Measurements from ENCODE around the gene PBRM1. TPM values are rescaled to one million over a fixed set of nuclear protein-coding genes. Genes with fewer than 3 reads are reported as not detected.

The PBRM1 gene
- total and polyA plus RNA-seq, 2 of the 13 experiments (the other 11 are each of a cell fraction or from before 2014, with no cell fraction given): 10.9 to 33.2 TPM

- TF ChIP-seq NR2C2 (CRISPR knock-in tag; IDR thresholded peaks at IDR 0.05; ENCODE audit: borderline replicate concordance) (peak; percentile 87), SP4 (CRISPR knock-in tag; IDR thresholded peaks at IDR 0.05) (peak; percentile 18; the same call in 1 of the 2 replicates), JUN (CRISPR knock-in tag; IDR thresholded peaks at IDR 0.05) (peak; percentile 70; the same call in 1 of the 2 replicates), HOXA3 (CRISPR knock-in tag; IDR thresholded peaks at IDR 0.05) (peak; percentile 72), ARNTL (CRISPR knock-in tag; IDR thresholded peaks at IDR 0.05) (peak; percentile 97), ETS1 (CRISPR knock-in tag; IDR thresholded peaks at IDR 0.05) (no peak), ZNF207 (IDR thresholded peaks at IDR 0.05; ENCODE audit: borderline replicate concordance) (no peak), JDP2 (CRISPR knock-in tag; IDR thresholded peaks at IDR 0.05; ENCODE audit: borderline replicate concordance) (no peak), DNMT3B (CRISPR knock-in tag; conservative IDR thresholded peaks at IDR 0.05) (peak; percentile 80; the same call in 1 of the 2 replicates), NPAS2 (CRISPR knock-in tag; IDR thresholded peaks at IDR 0.05; ENCODE audit: borderline replicate concordance) (no peak), PHF8 (CRISPR knock-in tag; IDR thresholded peaks at IDR 0.05) (peak; percentile 47; the same call in 1 of the 2 replicates), GTF2F1 (IDR thresholded peaks at IDR 0.05; ENCODE audit: low read length) (no peak), HOXA5 (CRISPR knock-in tag; IDR thresholded peaks at IDR 0.05) (peak; percentile 69; the same call in 1 of the 2 replicates), SMAD1 (CRISPR knock-in tag; IDR thresholded peaks at IDR 0.05; ENCODE audit: borderline replicate concordance, low read depth) (peak; percentile 75; the same call in 1 of the 2 replicates), THAP9 (CRISPR knock-in tag; IDR thresholded peaks at IDR 0.05; ENCODE audit: borderline replicate concordance) (no peak; the same call in 1 of the 2 replicates), ZNF503 (CRISPR knock-in tag; IDR thresholded peaks at IDR 0.05) (peak; percentile 96), ZNF282 (IDR thresholded peaks at IDR 0.05; ENCODE audit: partially characterized antibody) (no peak), ZBTB20 (CRISPR knock-in tag; IDR thresholded peaks at IDR 0.05; ENCODE audit: borderline replicate concordance, low read depth) (peak; percentile 31; the same call in 1 of the 2 replicates), ZNF747 (CRISPR knock-in tag; IDR thresholded peaks at IDR 0.05; ENCODE audit: borderline replicate concordance) (0 out of 2 replicates have a peak, but pooled peaks have one; percentile 14), SP5 (CRISPR knock-in tag; IDR thresholded peaks at IDR 0.05; ENCODE audit: borderline replicate concordance, low read depth) (peak; percentile 75), ZBTB21 (CRISPR knock-in tag; IDR thresholded peaks at IDR 0.05) (peak; percentile 56; the same call in 1 of the 2 replicates), ZNF580 (CRISPR knock-in tag; IDR thresholded peaks at IDR 0.05; ENCODE audit: borderline replicate concordance, low read depth) (no peak), ZNF614 (CRISPR knock-in tag; IDR thresholded peaks at IDR 0.05; ENCODE audit: borderline replicate concordance) (peak; percentile 29; the same call in 1 of the 2 replicates), ZNF772 (CRISPR knock-in tag; IDR thresholded peaks at IDR 0.05) (0 out of 2 replicates have a peak, but pooled peaks have one; percentile 56)
Measured at GRCh38 chr3:52704611-52705437, 19.1 kb upstream of the PBRM1 start (continued).
